Vagina (tissue), 2 donors: Measurements from ENCODE around the gene ELOVL5.

Experiments
- POLR2A ChIP-seq, 2 donors: fragments of 450-650 bp; IDR thresholded peaks; one replicate each; pipeline ENCODE4 v1.6.1; 2017; ENCODE audit warnings: antibody characterized with exemption in 2 of 2, mild to moderate bottlenecking in 2 of 2, moderate library complexity in 2 of 2
- POLR2AphosphoS5 ChIP-seq, 2 donors: sonication (generic); formaldehyde crosslinking; IDR thresholded peaks; one replicate each; pipeline ENCODE4 v1.9.0; 2017; ENCODE audit warnings: antibody characterized with exemption in 2 of 2, mild to moderate bottlenecking in 2 of 2, low read depth in 1 of 2; ENCODE audit not compliant: insufficient read depth in 1 of 2
- TF ChIP-seq, protein P1 (sequence below), 3 experiments: fragments of 450-650 bp in 2 of 3; fragments of 200-600 bp in 1 of 3; sonication (generic) in 1 of 3; IDR thresholded peaks; one replicate each; pipeline ENCODE4 v1.5.1; 2017 to 2019; ENCODE audit warnings: antibody characterized with exemption in 3 of 3, mild to moderate bottlenecking in 2 of 3, moderate library complexity in 2 of 3

- TF ChIP-seq, protein P1, sequence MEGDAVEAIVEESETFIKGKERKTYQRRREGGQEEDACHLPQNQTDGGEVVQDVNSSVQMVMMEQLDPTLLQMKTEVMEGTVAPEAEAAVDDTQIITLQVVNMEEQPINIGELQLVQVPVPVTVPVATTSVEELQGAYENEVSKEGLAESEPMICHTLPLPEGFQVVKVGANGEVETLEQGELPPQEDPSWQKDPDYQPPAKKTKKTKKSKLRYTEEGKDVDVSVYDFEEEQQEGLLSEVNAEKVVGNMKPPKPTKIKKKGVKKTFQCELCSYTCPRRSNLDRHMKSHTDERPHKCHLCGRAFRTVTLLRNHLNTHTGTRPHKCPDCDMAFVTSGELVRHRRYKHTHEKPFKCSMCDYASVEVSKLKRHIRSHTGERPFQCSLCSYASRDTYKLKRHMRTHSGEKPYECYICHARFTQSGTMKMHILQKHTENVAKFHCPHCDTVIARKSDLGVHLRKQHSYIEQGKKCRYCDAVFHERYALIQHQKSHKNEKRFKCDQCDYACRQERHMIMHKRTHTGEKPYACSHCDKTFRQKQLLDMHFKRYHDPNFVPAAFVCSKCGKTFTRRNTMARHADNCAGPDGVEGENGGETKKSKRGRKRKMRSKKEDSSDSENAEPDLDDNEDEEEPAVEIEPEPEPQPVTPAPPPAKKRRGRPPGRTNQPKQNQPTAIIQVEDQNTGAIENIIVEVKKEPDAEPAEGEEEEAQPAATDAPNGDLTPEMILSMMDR (IDR thresholded peaks at IDR 0.05), result no peak
- no peak for TF ChIP-seq POLR2AphosphoS5 (IDR thresholded peaks at IDR 0.05; ENCODE audit: insufficient read depth in 1 of 2, low read depth in 1 of 2)
- TF ChIP-seq POLR2A (IDR thresholded peaks at IDR 0.05), result no peak
Observed at GRCh38 chr6:53357576-53358360, 9.0 kb upstream of the ELOVL5 start.
